ENCODE results near the gene CNOT10.
"Not testable (repeated sequence)": the region's sequence is repeated elsewhere in the genome, so short reads cannot be mapped to it uniquely, and the experiment has no call there.

Gene CNOT10

GRCh38 chr3:32764481-32764880 lies 79.5 kb downstream of the CNOT10 start:
- no peak for DNase-seq

- DNase-seq, result no peak
Measured at GRCh38 chr3:32778389-32778788, 93.4 kb downstream of the CNOT10 start.

GRCh38 chr3:32780071-32780734 lies 95.2 kb downstream of the CNOT10 start:
- DNase-seq, result no peak

- peak; percentile 54 for DNase-seq
Measured at GRCh38 chr3:32780735-32781210, 95.8 kb downstream of the CNOT10 start.

GRCh38 chr3:32781211-32781968 lies 96.4 kb downstream of the CNOT10 start:
- DNase-seq, result peak; percentile 68

- not testable (repeated sequence) for DNase-seq
Measured at GRCh38 chr3:32781969-32782270, 96.9 kb downstream of the CNOT10 start.

GRCh38 chr3:32782407-32782806 lies 97.4 kb downstream of the CNOT10 start:
- no peak for DNase-seq

- no peak for DNase-seq
Measured at GRCh38 chr3:32791833-32792232, 106.8 kb downstream of the CNOT10 start.

- peak; percentile 13 for DNase-seq
Measured at GRCh38 chr3:32794487-32795308, 109.7 kb downstream of the CNOT10 start.

GRCh38 chr3:32796384-32796950 lies 111.5 kb downstream of the CNOT10 start:
- DNase-seq, result not testable (repeated sequence)

- DNase-seq, result no peak
Measured at GRCh38 chr3:32797776-32798175, 112.8 kb downstream of the CNOT10 start.

- DNase-seq, result not testable (repeated sequence)
Measured at GRCh38 chr3:32801440-32801839, 116.5 kb downstream of the CNOT10 start.

GRCh38 chr3:32813180-32813579 lies 128.2 kb downstream of the CNOT10 start:
- DNase-seq, result no peak

GRCh38 chr3:32814361-32814760 lies 129.4 kb downstream of the CNOT10 start:
- no peak for DNase-seq

- DNase-seq, result no peak
Measured at GRCh38 chr3:32815841-32816438, 131.0 kb downstream of the CNOT10 start.

GRCh38 chr3:32816439-32817256 lies 131.7 kb downstream of the CNOT10 start:
- DNase-seq, result peak; percentile 13

GRCh38 chr3:32817257-32817557 lies 132.2 kb downstream of the CNOT10 start:
- DNase-seq, result no peak

GRCh38 chr3:32817558-32818228 lies 132.7 kb downstream of the CNOT10 start, which contains the start of gene TRIM71:
TRIM71 (plus strand) TSS chr3:32817997; CDS start chr3:32818081, 84 bp downstream.
- DNase-seq, result no peak

GRCh38 chr3:32818229-32818969 lies 133.4 kb downstream of the CNOT10 start:
- no peak for DNase-seq

GRCh38 chr3:32818970-32819511 lies 134.1 kb downstream of the CNOT10 start:
- DNase-seq, result no peak

Data from fibroblast of skin of right quadriceps (primary cell).